RWPE1 (cell line): ENCODE measurements around the gene C10orf90.

Experiments
- CTCF ChIA-PET: fragments of 350-600 bp; sonication (Branson Sonifier 250); formaldehyde crosslinking; extraction: SDS; loops from one replicate; lab custom pipeline; 2021; lab: Yijun Ruan, JAX
- POLR2A ChIA-PET: fragments of 400-600 bp; formaldehyde crosslinking; extraction: SDS; loops from one replicate; lab custom pipeline; 2020; ENCODE audit warnings: antibody characterized with exemption; ENCODE audit not compliant: low non-redundant PET; lab: Yijun Ruan, JAX
- DNase-seq: peaks from one replicate; pipeline ENCODE4 v3.0.0; 2012; ENCODE audit warnings: low spot score
- H3K27ac ChIP-seq: fragments of 450-650 bp; 2 replicates; pipeline ENCODE4 v1.5.1; 2017
- TF ChIP-seq, protein P1 (sequence below): fragments of 450-650 bp; conservative IDR thresholded peaks from 2 replicates; pipeline ENCODE4 v1.5.1; 2017; ENCODE audit warnings: low read depth, mild to moderate bottlenecking

Gene C10orf90

DNA sequence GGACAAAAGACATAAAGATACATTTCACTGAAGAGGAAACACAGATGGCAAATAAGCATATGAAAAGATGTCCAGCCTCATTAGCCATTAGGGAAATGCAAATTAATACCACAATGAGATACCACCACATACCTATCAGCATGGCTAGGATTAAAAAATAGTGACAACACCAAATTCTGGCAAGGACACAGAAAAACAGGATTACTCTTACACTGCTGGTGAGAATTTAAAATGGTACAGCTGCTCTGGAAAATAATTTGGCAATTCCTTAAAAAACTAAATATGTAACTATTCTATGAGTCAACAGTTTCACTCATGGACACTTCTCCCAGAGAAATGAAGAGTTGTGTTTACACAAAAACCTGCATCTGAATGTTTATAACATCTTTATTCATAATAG is 121.1 kb downstream of the C10orf90 start:
- POLR2A ChIA-PET: no interaction called here
- TF ChIP-seq, protein P1, sequence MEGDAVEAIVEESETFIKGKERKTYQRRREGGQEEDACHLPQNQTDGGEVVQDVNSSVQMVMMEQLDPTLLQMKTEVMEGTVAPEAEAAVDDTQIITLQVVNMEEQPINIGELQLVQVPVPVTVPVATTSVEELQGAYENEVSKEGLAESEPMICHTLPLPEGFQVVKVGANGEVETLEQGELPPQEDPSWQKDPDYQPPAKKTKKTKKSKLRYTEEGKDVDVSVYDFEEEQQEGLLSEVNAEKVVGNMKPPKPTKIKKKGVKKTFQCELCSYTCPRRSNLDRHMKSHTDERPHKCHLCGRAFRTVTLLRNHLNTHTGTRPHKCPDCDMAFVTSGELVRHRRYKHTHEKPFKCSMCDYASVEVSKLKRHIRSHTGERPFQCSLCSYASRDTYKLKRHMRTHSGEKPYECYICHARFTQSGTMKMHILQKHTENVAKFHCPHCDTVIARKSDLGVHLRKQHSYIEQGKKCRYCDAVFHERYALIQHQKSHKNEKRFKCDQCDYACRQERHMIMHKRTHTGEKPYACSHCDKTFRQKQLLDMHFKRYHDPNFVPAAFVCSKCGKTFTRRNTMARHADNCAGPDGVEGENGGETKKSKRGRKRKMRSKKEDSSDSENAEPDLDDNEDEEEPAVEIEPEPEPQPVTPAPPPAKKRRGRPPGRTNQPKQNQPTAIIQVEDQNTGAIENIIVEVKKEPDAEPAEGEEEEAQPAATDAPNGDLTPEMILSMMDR: no peak
- DNase-seq: no peak
- CTCF ChIA-PET: interaction anchor here (0.7 kb wide), 1 partner anchor 172 kb away, joined by 13 read pairs; no protein-coding TSS in a partner anchor
- no peak overlapping the region for H3K27ac ChIP-seq

DNA sequence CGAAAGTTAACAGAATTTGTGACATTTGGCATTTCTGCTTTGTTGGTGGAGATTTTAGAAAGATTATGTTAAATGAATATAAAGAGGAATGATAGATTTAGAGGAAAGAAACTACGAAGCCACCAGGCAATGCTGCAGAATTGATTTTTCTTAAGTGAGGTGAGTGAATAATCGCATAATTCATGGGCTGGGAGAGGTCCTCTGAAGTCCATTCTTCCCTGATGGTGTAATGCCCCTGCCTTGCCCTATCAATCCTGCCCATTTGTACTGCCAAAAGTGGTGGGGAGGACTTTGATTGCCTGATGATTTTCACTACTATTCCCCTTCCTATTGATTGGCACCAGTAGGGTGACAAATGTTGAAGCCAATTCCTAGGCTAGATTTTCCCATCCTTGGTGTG is 125.9 kb downstream of the C10orf90 start:
- no peak for DNase-seq
- CTCF ChIA-PET: no interaction called here
- POLR2A ChIA-PET: no interaction called here
- TF ChIP-seq, protein P1: no peak
- no peak overlapping the region for H3K27ac ChIP-seq

DNA sequence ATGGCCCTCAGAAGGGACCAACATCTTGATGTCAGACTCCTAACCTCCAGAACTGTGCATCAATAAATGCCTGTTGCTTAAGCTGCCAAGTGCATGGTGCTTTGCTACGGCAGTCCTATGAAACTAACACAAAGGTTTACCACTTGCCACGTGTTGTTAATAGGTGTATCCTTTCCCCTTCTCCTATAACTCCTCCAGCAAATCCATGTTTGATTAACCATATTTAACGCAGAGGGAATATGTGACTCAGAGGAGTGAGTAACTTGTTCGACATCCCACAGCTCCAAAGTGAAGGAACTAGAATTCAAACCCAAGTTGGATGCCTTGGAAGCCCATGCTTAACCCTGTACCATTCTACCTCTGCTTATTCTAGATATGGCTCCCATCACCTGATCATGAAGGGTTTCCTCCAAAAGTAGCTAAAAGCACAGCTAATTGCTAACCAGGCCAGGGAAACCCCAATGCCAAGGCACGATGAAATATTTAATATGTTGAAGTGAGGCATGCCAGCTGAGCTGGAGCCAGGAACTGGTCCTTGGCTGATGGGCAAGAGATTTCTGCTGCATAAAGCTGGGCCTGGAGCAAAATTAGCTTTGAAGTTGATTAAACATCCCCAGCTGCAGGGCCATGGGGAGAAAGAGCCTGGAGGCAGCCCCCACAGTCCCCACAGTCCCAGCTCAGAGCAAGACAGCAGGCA is 131.9 kb downstream of the C10orf90 start:
- TF ChIP-seq, protein P1: no peak
- CTCF ChIA-PET: interaction anchor here (0.5 to 0.6 kb wide), 2 partner anchors 60 to 218 kb away, joined by 3 read pairs; no protein-coding TSS in a partner anchor
- DNase-seq: no peak
- POLR2A ChIA-PET: no interaction called here
- H3K27ac ChIP-seq: no peak overlapping the region

DNA sequence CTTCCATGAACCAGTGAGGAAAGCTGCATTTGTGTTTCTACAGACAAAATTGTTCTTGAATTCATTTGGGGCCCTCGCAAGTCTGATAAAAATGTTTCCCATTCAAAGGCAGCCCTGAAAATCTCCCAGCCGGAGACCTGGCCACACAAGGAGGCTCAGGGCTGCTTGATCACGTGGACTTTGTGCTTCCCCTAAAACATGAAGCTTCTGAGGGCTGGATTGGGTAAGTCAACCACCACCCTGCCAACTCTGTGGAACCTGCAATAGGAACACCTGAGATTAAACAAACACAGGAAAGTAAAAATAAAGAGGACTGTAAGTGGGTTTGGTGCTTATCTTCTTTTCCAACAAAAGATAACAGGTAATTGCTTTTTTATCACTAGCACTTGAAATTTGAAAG is 133.8 kb downstream of the C10orf90 start:
- TF ChIP-seq, protein P1: no peak
- DNase-seq: no peak
- CTCF ChIA-PET: interaction anchor here (0.6 kb wide), 1 partner anchor 24 kb away, joined by 3 read pairs; no protein-coding TSS in a partner anchor
- POLR2A ChIA-PET: no interaction called here
- no peak overlapping the region for H3K27ac ChIP-seq

DNA sequence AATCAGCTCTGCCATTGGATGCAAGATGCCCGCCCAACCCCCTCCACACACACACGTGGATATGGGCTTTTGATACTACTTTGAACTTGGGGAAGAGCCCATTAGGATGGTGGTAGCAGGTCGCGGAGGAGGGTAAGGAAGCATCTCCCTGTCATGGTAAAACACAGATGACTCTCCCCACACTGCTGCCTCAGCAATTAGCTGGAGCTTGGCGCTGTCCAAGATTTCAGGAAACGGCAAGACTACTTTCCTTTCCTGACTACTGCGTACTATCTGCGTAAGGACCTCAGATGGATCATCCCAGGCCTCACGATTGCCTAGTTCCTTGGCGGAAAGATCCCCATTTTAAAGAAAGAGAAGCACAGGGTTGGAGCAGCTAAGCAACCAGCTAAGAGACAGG is 134.3 kb downstream of the C10orf90 start:
- DNase-seq: no peak
- no peak overlapping the region for H3K27ac ChIP-seq
- ChIA-PET POLR2A (no interaction called here), CTCF (interaction anchor here (0.6 kb wide), 1 partner anchor 24 kb away, joined by 3 read pairs; no protein-coding TSS in a partner anchor)
- TF ChIP-seq, protein P1: no peak

DNA sequence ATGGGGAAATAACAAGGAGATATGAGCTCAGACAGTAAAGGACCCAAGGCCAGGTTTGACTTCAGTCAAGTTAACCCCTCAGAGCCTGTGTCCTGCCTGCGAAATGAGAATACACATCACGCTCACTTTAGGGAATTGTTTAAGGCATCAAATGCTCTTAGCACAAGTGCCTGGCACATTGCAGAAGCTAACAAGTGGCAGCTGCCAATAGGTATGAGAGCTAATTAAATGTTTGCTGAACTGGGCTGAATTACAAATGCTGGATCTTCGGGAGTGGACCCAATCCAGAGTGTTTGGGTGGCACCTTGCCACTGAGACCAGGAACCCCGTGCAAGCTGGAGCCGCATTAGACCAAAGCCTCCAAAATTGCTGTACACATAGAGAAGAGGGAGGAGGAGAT is 136.8 kb downstream of the C10orf90 start:
- CTCF ChIA-PET: no interaction called here
- TF ChIP-seq, protein P1: no peak
- no peak for DNase-seq
- no peak overlapping the region for H3K27ac ChIP-seq
- POLR2A ChIA-PET: no interaction called here
